Ovary (tissue), 9 donors: ENCODE measurements around the gene CRBN. TPM values are rescaled to one million over a fixed set of nuclear protein-coding genes. Genes with fewer than 3 reads are reported as not detected.

Source experiments
- DNase-seq, 5 donors: peaks; one replicate each; pipeline ENCODE4 v3.0.0-alpha.2; 2019 to 2020
- H3K27ac ChIP-seq, 2 donors: fragments of 200-600 bp; one replicate each; pipeline versions ENCODE4 v1.5.1 to v1.8.0; 2019 to 2022
- H3K27me3 ChIP-seq: fragments of 200-600 bp; one replicate; pipeline ENCODE4 v1.8.0; 2022
- H3K36me3 ChIP-seq: fragments of 200-600 bp; sonication (generic); one replicate; pipeline ENCODE4 v1.5.1; 2019
- H3K4me1 ChIP-seq: one replicate; pipeline ENCODE4 v1.8.1; 2013; ENCODE audit warnings: mild to moderate bottlenecking, moderate library complexity; ENCODE audit not compliant: insufficient read depth
- H3K4me3 ChIP-seq: fragments of 200-600 bp; sonication (generic); one replicate; pipeline ENCODE4 v1.5.1; 2017
- H3K9me3 ChIP-seq, 2 donors: fragments of 200-600 bp in 1 of 2; sonication (generic) in 1 of 2; one replicate each; pipeline versions ENCODE4 v1.5.1 to v1.8.1; 2013 to 2019; ENCODE audit warnings: mild to moderate bottlenecking in 1 of 2, moderate library complexity in 1 of 2
- CTCF ChIP-seq, 3 donors: fragments of 450-650 bp in 2 of 3; fragments of 200-600 bp in 1 of 3; IDR thresholded peaks; one replicate each; pipeline versions ENCODE4 v1.5.1 to v1.8.0; 2016 to 2022; ENCODE audit warnings: antibody characterized with exemption in 3 of 3, mild to moderate bottlenecking in 1 of 3
- EP300 ChIP-seq: sonication (generic); formaldehyde crosslinking; IDR thresholded peaks from one replicate; pipeline ENCODE4 v1.6.1; 2017; ENCODE audit warnings: antibody characterized with exemption
- POLR2A ChIP-seq: fragments of 450-650 bp; IDR thresholded peaks from one replicate; pipeline ENCODE4 v1.6.1; 2017; ENCODE audit warnings: antibody characterized with exemption, mild to moderate bottlenecking, moderate library complexity
- WGBS, 3 donors: extraction: QIAGEN DNeasy Blood & Tissue Kit in 1 of 3; methylation state at CpG; one replicate each; pipeline versions ENCODE4 v1.1.5 to v1.1.7; 2013 to 2017; 5-methylcytosine and 5-hydroxymethylcytosine counted together
- intact Hi-C, 4 donors: fragments of 100-400 bp; cut with DNase I; formaldehyde crosslinking; loops; one replicate each; pipeline versions ENCODE4 v1.11.0 to v1.15.1; 2022 to 2023
- polyA plus RNA-seq, 2 donors: library from polyadenylated mRNA; stranded (reverse); fragments of 200-250 nt in 1 of 2; fragments of 350-450 nt in 1 of 2; fragmentation: Illumina TruSeq in 1 of 2; extraction: RNeasy Lipid Tissue Mini Kit (QIAGEN cat#74804) in 1 of 2; gene quantifications; one replicate each; pipeline ENCODE4 v1.2.3, GENCODE V29; 2013 to 2014
- total RNA-seq, 7 donors: library from RNA; depleted of rRNA in 2 of 7; stranded (reverse); fragments of >200 nt in 2 of 7; fragmentation: NEBNext Ultra II Directional in 3 of 7; extraction: Animal tissue kit (Norgen Biotek cat#: 25700) in 3 of 7; gene quantifications; one replicate each; pipeline versions ENCODE4 v1.1.0 to v1.2.4, GENCODE V29; 2016 to 2023
- donor health status: DM: no; HTN: no; CAD: no; lungs with moderate emphysema.
- donor health status: DM: no; HTN: no; CAD: no.
- donor health status: Bipolar disorder and iron deficiency.
- donor health status: DM: yes; HTN: yes; CAD: no.
- donor health status: DM: no; HTN: no; CAD: no.
- donor health status: DM: yes; HTN: yes; CAD: no.

CRBN gene
- total and polyA plus RNA-seq, 9 donors: 39.1 to 102 (median 54.8) TPM

GRCh38 chr3:3141939-3142338 lies 37.6 kb downstream of the CRBN start:
- Histone ChIP-seq H3K4me3 (no peak overlapping the region), H3K27ac (no peak overlapping the region), H3K27me3 (peaks cover 2% of the 10 kb centered on the region), H3K9me3 (no peaks in the 10 kb centered on the region), H3K36me3 (no peaks in the 10 kb centered on the region), H3K4me1 (no peaks in the 10 kb centered on the region)
- intact Hi-C loops: no loop called here
- no peak for DNase-seq
- TF ChIP-seq EP300: no peak
- TF ChIP-seq POLR2A: no peak
- no peak for TF ChIP-seq CTCF (IDR thresholded peaks at IDR 0.05)

- DNase-seq: no peak
- H3K4me3 ChIP-seq: no peak overlapping the region
- intact Hi-C loops: no loop called here
- no peaks in the 10 kb centered on the region for H3K9me3 ChIP-seq
- H3K27ac ChIP-seq: no peak overlapping the region
- TF ChIP-seq EP300 (no peak), POLR2A (no peak), CTCF (IDR thresholded peaks at IDR 0.05) (no peak)
- no peaks in the 10 kb centered on the region for H3K36me3 ChIP-seq
- 89 to 93% (median 90%) methylated on average over 6 of the region's 6 CpGs for WGBS, 3 donors
- H3K27me3 ChIP-seq: no peaks in the 10 kb centered on the region
- H3K4me1 ChIP-seq: no peaks in the 10 kb centered on the region
Measured at GRCh38 chr3:3137526-3137925, 42.0 kb downstream of the CRBN start.

GRCh38 chr3:3134750-3135448 lies 44.6 kb downstream of the CRBN start:
- no peaks in the 10 kb centered on the region for H3K36me3 ChIP-seq
- no peak for TF ChIP-seq POLR2A
- no peak for TF ChIP-seq CTCF (IDR thresholded peaks at IDR 0.05)

GRCh38 chr3:3133500-3133899 lies 46.0 kb downstream of the CRBN start:
- no peak for DNase-seq

More at GRCh38 chr3:3134750-3135448, 44.6 kb downstream of the CRBN start:
- WGBS, 3 donors: 97 to 98% (median 98%) methylated on average over 4 of the region's 4 CpGs
- Histone ChIP-seq H3K4me1 (no peaks in the 10 kb centered on the region), H3K9me3 (no peaks in the 10 kb centered on the region), H3K4me3 (no peak overlapping the region), H3K27me3 (no peaks in the 10 kb centered on the region), H3K27ac (no peak overlapping the region)
- intact Hi-C loops: no loop called here
- no peak for DNase-seq

More at GRCh38 chr3:3133500-3133899, 46.0 kb downstream of the CRBN start:
- Histone ChIP-seq H3K4me3 (no peak overlapping the region), H3K27me3 (no peaks in the 10 kb centered on the region), H3K27ac (no peak overlapping the region), H3K9me3 (no peaks in the 10 kb centered on the region), H3K4me1 (no peaks in the 10 kb centered on the region), H3K36me3 (no peaks in the 10 kb centered on the region)
- WGBS, 3 donors: 42 to 65% (median 50%) methylated on average over 6 of the region's 6 CpGs
- intact Hi-C loops: no loop called here
- TF ChIP-seq EP300 (no peak), CTCF (IDR thresholded peaks at IDR 0.05) (no peak), POLR2A (no peak)
